H1 (cell line): ENCODE measurements around the gene CIB4. TPM values are rescaled to one million over a fixed set of nuclear protein-coding genes. Genes with fewer than 3 reads are reported as not detected.

Source experiments
- CTCF ChIA-PET: fragments of 300-600 bp; sonication (Branson Sonifier 250); formaldehyde crosslinking; loops from one replicate; lab custom pipeline; 2021; ENCODE audit not compliant: partially characterized antibody; lab: Charles Lee
- POLR2A ChIA-PET: fragments of 300-600 bp; sonication (Branson Sonifier 250); formaldehyde crosslinking; loops from one replicate; lab custom pipeline; 2021; ENCODE audit warnings: inconsistent platforms; ENCODE audit not compliant: partially characterized antibody; lab: Charles Lee
- DNase-seq, 2 experiments: peaks; one replicate each; pipeline versions ENCODE4 v3.0.0 to v3.0.0-alpha.2; 2010 to 2022; ENCODE audit warnings: low spot score in 2 of 2, low read depth in 1 of 2, mixed read lengths in 1 of 2
- FAIRE-seq: peaks from 2 replicates; lab custom pipeline; 2011; peaks lifted over from hg19 to GRCh38; lab: Jason Lieb, UNC
- H2AFZ ChIP-seq: 2 replicates; pipeline ENCODE4 v1.8.1; 2012; ENCODE audit warnings: low read length, inconsistent platforms
- H2AK5ac ChIP-seq: 2 replicates; pipeline ENCODE4 v1.6.1; 2013; ENCODE audit warnings: low read depth, low read length
- H2BK120ac ChIP-seq: replicated peaks from 2 replicates; pipeline ENCODE3; 2013; ENCODE audit warnings: low read depth, low read length, inconsistent platforms
- H2BK12ac ChIP-seq: 2 replicates; pipeline ENCODE4 v1.6.1; 2013; ENCODE audit warnings: low read depth, low read length
- H2BK15ac ChIP-seq: 2 replicates; pipeline ENCODE4 v1.6.1; 2013; ENCODE audit warnings: low read length
- H2BK20ac ChIP-seq: 2 replicates; pipeline ENCODE4 v1.6.1; 2013; ENCODE audit warnings: low read length
- H2BK5ac ChIP-seq: 2 replicates; pipeline ENCODE4 v1.6.1; 2013; ENCODE audit warnings: low read depth, low read length
- H3K14ac ChIP-seq: 2 replicates; pipeline ENCODE4 v1.6.1; 2013; ENCODE audit warnings: inconsistent platforms; ENCODE audit not compliant: insufficient read length
- H3K18ac ChIP-seq: 2 replicates; pipeline ENCODE4 v1.6.1; 2013; ENCODE audit warnings: low read length; ENCODE audit errors: extremely low read depth
- H3K23ac ChIP-seq: 2 replicates; pipeline ENCODE4 v1.6.1; 2013; ENCODE audit warnings: inconsistent platforms; ENCODE audit not compliant: insufficient read length
- H3K23me2 ChIP-seq: 2 replicates; pipeline ENCODE4 v1.6.1; 2013; ENCODE audit warnings: low read depth, low read length
- H3K27ac ChIP-seq: 2 replicates; pipeline ENCODE4 v1.6.1; 2011; ENCODE audit warnings: low read depth, low read length, inconsistent platforms
- H3K27me3 ChIP-seq, 4 experiments: replicated peaks in 1 of 4; 1 replicate in 1 of 4; 2 replicates in 3 of 4; pipeline versions ENCODE4 v1.6.1 to v1.8.1; 2011 to 2013; ENCODE audit warnings: low read length in 3 of 4, mild to moderate bottlenecking in 3 of 4, inconsistent platforms in 2 of 4, mixed read lengths in 2 of 4, moderate library complexity in 1 of 4; ENCODE audit not compliant: control insufficient read depth in 3 of 4, insufficient read depth in 3 of 4; ENCODE audit errors: extremely low read depth in 1 of 4
- H3K36me3 ChIP-seq, 4 experiments: 2 replicates each; pipeline versions ENCODE4 v1.6.1 to v1.8.1; 2011 to 2013; ENCODE audit warnings: mild to moderate bottlenecking in 4 of 4, low read length in 3 of 4, moderate library complexity in 2 of 4, control low read depth in 1 of 4, inconsistent platforms in 1 of 4; ENCODE audit not compliant: insufficient read depth in 4 of 4, control insufficient read depth in 2 of 4
- H3K4ac ChIP-seq: replicated peaks from 2 replicates; pipeline ENCODE3; 2013; ENCODE audit warnings: low read length, low read depth, mixed read lengths, inconsistent platforms; ENCODE audit not compliant: insufficient read length
- H3K4me1 ChIP-seq, 4 experiments: replicated peaks in 1 of 4; 1 replicate in 1 of 4; 2 replicates in 3 of 4; pipeline versions ENCODE4 v1.6.1 to v1.8.1; 2011 to 2013; ENCODE audit warnings: low read length in 3 of 4, inconsistent platforms in 2 of 4, mixed read lengths in 1 of 4; ENCODE audit not compliant: insufficient read depth in 4 of 4, control insufficient read depth in 3 of 4
- H3K4me2 ChIP-seq, 2 experiments: 2 replicates each; pipeline versions ENCODE4 v1.6.1 to v1.8.1; 2011 to 2013; ENCODE audit warnings: low read depth in 2 of 2, low read length in 2 of 2, control low read depth in 1 of 2, inconsistent platforms in 1 of 2, mild to moderate bottlenecking in 1 of 2; ENCODE audit not compliant: insufficient read depth in 1 of 2
- H3K4me3 ChIP-seq, 4 experiments: fragments of 200-600, 300-600 bp in 1 of 4; sonication (generic), shearing (Covaris generic), sonication (Bioruptor Twin) in 1 of 4; 2 replicates each; pipeline versions ENCODE4 v1.5.1 to v1.8.1; 2011 to 2016; ENCODE audit warnings: low read length in 4 of 4, low read depth in 3 of 4, control low read depth in 2 of 4, inconsistent platforms in 2 of 4, mild to moderate bottlenecking in 2 of 4, mixed read lengths in 1 of 4, moderate library complexity in 1 of 4; ENCODE audit not compliant: insufficient read depth in 2 of 4; ENCODE audit errors: extremely low read depth in 1 of 4
- H3K56ac ChIP-seq: replicated peaks from 2 replicates; pipeline ENCODE3; 2013; ENCODE audit warnings: low read depth, mild to moderate bottlenecking, mixed read lengths, low read length, inconsistent platforms; ENCODE audit not compliant: insufficient read length
- H3K79me1 ChIP-seq: 2 replicates; pipeline ENCODE4 v1.6.1; 2013; ENCODE audit warnings: low read depth, low read length, control low read depth
- H3K79me2 ChIP-seq, 2 experiments: 2 replicates each; pipeline versions ENCODE4 v1.6.1 to v1.8.1; 2012 to 2013; ENCODE audit warnings: low read length in 2 of 2, mild to moderate bottlenecking in 2 of 2, inconsistent platforms in 1 of 2; ENCODE audit not compliant: insufficient read depth in 2 of 2, control insufficient read depth in 1 of 2
- H3K9ac ChIP-seq, 4 experiments: replicated peaks in 1 of 4; 1 replicate in 1 of 4; 2 replicates in 3 of 4; pipeline versions ENCODE4 v1.6.1 to v1.8.1; 2011 to 2013; ENCODE audit warnings: low read depth in 3 of 4, low read length in 3 of 4, control low read depth in 2 of 4, mild to moderate bottlenecking in 2 of 4, moderate library complexity in 2 of 4, inconsistent platforms in 1 of 4; ENCODE audit errors: extremely low read depth in 1 of 4
- H3K9me3 ChIP-seq, 2 experiments: 2 replicates each; pipeline versions ENCODE4 v1.6.1 to v1.8.1; 2012 to 2013; ENCODE audit warnings: mild to moderate bottlenecking in 2 of 2, moderate library complexity in 2 of 2, control low read depth in 1 of 2, inconsistent platforms in 1 of 2, low read depth in 1 of 2, low read length in 1 of 2, mixed read lengths in 1 of 2; ENCODE audit not compliant: insufficient read depth in 2 of 2
- H4K20me1 ChIP-seq, 2 experiments: replicated peaks in 1 of 2; 2 replicates each; pipeline versions ENCODE3 to v1.8.1; 2011 to 2013; ENCODE audit warnings: inconsistent platforms in 2 of 2, low read length in 2 of 2, mild to moderate bottlenecking in 1 of 2; ENCODE audit not compliant: insufficient read depth in 2 of 2, control insufficient read depth in 1 of 2
- H4K5ac ChIP-seq: 2 replicates; pipeline ENCODE4 v1.6.1; 2013; ENCODE audit warnings: low read length, low read depth, mixed read lengths, inconsistent platforms; ENCODE audit not compliant: insufficient read length
- H4K8ac ChIP-seq: 2 replicates; pipeline ENCODE4 v1.8.0; 2013; ENCODE audit warnings: mild to moderate bottlenecking, moderate library complexity, low read length, inconsistent platforms; ENCODE audit not compliant: insufficient read depth; ENCODE audit errors: extremely low read depth
- H4K91ac ChIP-seq: replicated peaks from 2 replicates; pipeline ENCODE3; 2013; ENCODE audit warnings: low read length, mixed read lengths, inconsistent platforms; ENCODE audit not compliant: insufficient read length
- CHD2 ChIP-seq: IDR thresholded peaks from 2 replicates; pipeline ENCODE4 v1.6.1; 2012; ENCODE audit warnings: low read length, improper control_type of control experiment
- JUND ChIP-seq: IDR thresholded peaks from 2 replicates; pipeline ENCODE4 v1.6.1; 2011; ENCODE audit warnings: mild to moderate bottlenecking, improper control_type of control experiment, low read length
- RAD21 ChIP-seq, 2 experiments: IDR thresholded peaks in 1 of 2; conservative IDR thresholded peaks in 1 of 2; 2 replicates each; pipeline ENCODE4 v1.6.1; 2011; ENCODE audit warnings: low read depth in 2 of 2, low read length in 2 of 2, improper control_type of control experiment in 1 of 2, inconsistent platforms in 1 of 2, mild to moderate bottlenecking in 1 of 2, moderate library complexity in 1 of 2
- RNF2 ChIP-seq: fragments of 200-900, 300-1000 bp; sonication (generic); IDR thresholded peaks from 2 replicates; pipeline ENCODE4 v1.7.1; 2016; ENCODE audit warnings: borderline replicate concordance, low read depth, mild to moderate bottlenecking, antibody characterized with exemption, low read length; ENCODE audit not compliant: poor library complexity, severe bottlenecking; ENCODE audit errors: missing control alignments
- TCF12 ChIP-seq: IDR thresholded peaks from 2 replicates; pipeline ENCODE4 v1.6.1; 2011; ENCODE audit warnings: low read depth, mild to moderate bottlenecking, low read length
- YY1 ChIP-seq: IDR thresholded peaks from 2 replicates; pipeline ENCODE4 v1.6.1; 2011; ENCODE audit warnings: low read depth, mild to moderate bottlenecking, low read length
- WGBS, 2 experiments: shearing (Covaris generic) in 1 of 2; methylation state at CpG; one replicate each; pipeline versions ENCODE4 v1.1.6 to v1.1.7; 2013 to 2015; ENCODE audit warnings: low lambda C conversion rate in 2 of 2, mixed read lengths in 2 of 2, inconsistent platforms in 1 of 2, low coverage in 1 of 2, missing lambda C conversion rate in 1 of 2; ENCODE audit not compliant: insufficient replicate concordance in 2 of 2, insufficient coverage in 1 of 2, insufficient read length in 1 of 2; ENCODE audit errors: extremely low coverage in 1 of 2, missing lambda C conversion rate in 1 of 2; 5-methylcytosine and 5-hydroxymethylcytosine counted together
- polyA plus RNA-seq, 7 experiments: library from polyadenylated mRNA; depleted of rRNA in 3 of 7; stranded (reverse) in 5 of 7; unstranded in 2 of 7; fragments of >200 nt in 5 of 7; fragments of 200-250 nt in 2 of 7; gene quantifications; 1 replicate in 5 of 7; 2 replicates in 1 of 7; 4 replicates in 1 of 7; pipeline versions ENCODE4 v1.2.1 to v1.2.3, GENCODE V29; 2011 to 2013; ENCODE audit warnings: missing spikeins in 2 of 7, mixed read lengths in 2 of 7
- total RNA-seq: library from RNA; stranded (reverse); fragmentation: NEBNext Ultra II Directional; extraction: Animal tissue kit (Norgen Biotek cat#: 25700); gene quantifications from 2 replicates; pipeline ENCODE4 v1.2.1, GENCODE V29; 2021
- TF ChIP-seq, protein P1 (sequence below): IDR thresholded peaks from 2 replicates; pipeline ENCODE4 v1.6.1; 2011; ENCODE audit warnings: low read length, improper control_type of control experiment

Gene CIB4
- total and polyA plus RNA-seq, 2 of the 8 experiments (the other 6 are each of a cell fraction or from before 2014, with no cell fraction given) = not detected

DNA sequence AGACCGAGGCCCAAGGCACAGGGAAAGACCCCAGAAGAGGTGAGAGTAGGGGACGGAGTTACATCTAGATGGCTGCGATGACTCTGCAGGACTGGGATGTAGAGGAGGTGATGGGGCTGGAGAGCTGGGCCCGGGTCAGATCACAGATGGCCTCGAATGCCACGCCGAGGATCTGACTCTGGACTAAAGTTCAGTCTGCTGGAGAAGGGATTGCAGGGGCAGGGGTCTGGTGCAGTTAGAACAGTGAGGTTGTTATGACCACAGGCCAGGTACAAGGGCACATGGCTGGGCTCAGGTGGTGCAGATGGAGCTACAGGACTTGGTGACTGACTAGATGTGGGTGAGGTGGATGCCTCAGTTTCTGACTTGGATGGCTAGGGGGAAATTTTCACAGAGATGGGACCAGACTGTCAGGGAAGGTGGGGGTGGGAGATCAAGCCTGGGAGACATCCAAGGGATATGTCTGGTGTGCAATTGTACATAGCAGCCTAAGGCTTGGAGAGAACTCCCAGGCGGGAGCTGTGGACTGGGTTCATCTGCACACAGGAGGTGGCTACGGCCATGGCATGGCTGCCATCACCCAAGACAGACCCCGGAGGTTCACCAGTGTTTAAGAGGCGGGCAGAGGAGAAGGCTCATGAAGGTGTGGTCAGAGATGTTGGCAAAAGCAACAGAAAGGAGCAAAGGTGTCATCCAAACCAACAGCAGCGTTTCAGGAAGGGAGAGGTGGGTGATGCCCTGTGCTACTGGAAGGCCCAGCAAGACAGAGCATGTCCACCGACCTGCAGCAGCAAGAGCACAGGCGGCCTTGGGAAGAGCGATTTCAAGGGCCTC, 66.9 kb downstream of the CIB4 start:
- H3K18ac ChIP-seq = no peak overlapping the region
- no peak overlapping the region for H2AK5ac ChIP-seq
- H3K4ac ChIP-seq = no peak overlapping the region
- no peaks in the 10 kb centered on the region for H3K36me3 ChIP-seq
- DNase-seq (no peak), FAIRE-seq (no peak)
- H2BK120ac ChIP-seq = no peak overlapping the region
- ChIA-PET POLR2A (interaction anchor here (0.6 to 0.7 kb wide), 2 partner anchors 8 to 182 kb away, joined by 3 read pairs; no protein-coding TSS in a partner anchor), CTCF (interaction anchor here (0.9 to 10.9 kb wide), 10 partner anchors 11 to 349 kb away, joined by 3 to 159 read pairs (median 4); a partner anchor contains a TSS)
- H4K91ac ChIP-seq = no peak overlapping the region
- no peak overlapping the region for H2AFZ ChIP-seq
- H4K8ac ChIP-seq = no peak overlapping the region
- no peak overlapping the region for H3K4me2 ChIP-seq
- no peaks in the 10 kb centered on the region for H3K79me2 ChIP-seq
- no peak overlapping the region for H3K56ac ChIP-seq
- H3K14ac ChIP-seq = no peak overlapping the region
- TF ChIP-seq TCF12 (no peak), RAD21 (IDR thresholded peaks at IDR 0.05 in 1 of 2, conservative IDR thresholded peaks at IDR 0.05 in 1 of 2; ENCODE audit: low read depth in 2 of 2, low read length in 2 of 2) (no peak), RNF2 (no peak), YY1 (no peak), JUND (no peak), CHD2 (no peak)
- TF ChIP-seq, protein P1, sequence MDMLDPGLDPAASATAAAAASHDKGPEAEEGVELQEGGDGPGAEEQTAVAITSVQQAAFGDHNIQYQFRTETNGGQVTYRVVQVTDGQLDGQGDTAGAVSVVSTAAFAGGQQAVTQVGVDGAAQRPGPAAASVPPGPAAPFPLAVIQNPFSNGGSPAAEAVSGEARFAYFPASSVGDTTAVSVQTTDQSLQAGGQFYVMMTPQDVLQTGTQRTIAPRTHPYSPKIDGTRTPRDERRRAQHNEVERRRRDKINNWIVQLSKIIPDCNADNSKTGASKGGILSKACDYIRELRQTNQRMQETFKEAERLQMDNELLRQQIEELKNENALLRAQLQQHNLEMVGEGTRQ = no peak
- no peak overlapping the region for H3K23ac ChIP-seq
- no peaks in the 10 kb centered on the region for H3K23me2 ChIP-seq
- no peak overlapping the region for H4K5ac ChIP-seq
- H3K9me3 ChIP-seq = no peaks in the 10 kb centered on the region
- 91% methylated on average over 15 of the region's 15 CpGs; no CpG with 5 or more reads in 1 of the 2 experiments for WGBS, 2 experiments
- H3K4me3 ChIP-seq = no peak overlapping the region
- no peak overlapping the region for H3K27ac ChIP-seq
- H4K20me1 ChIP-seq = no peaks in the 10 kb centered on the region
- H2BK12ac ChIP-seq = no peak overlapping the region
- peaks cover 0 to 10% (median 5%) of the 10 kb centered on the region in 4 experiments; a peak in 5 of 7 replicates for H3K4me1 ChIP-seq
- H3K27me3 ChIP-seq = peaks cover 0 to 2% (median under 1%) of the 10 kb centered on the region in 4 experiments; a peak in 3 of 7 replicates
- H2BK20ac ChIP-seq = no peak overlapping the region
- no peaks in the 10 kb centered on the region for H3K79me1 ChIP-seq
- H2BK15ac ChIP-seq = 0 out of 2 replicates have a peak overlapping the region, but pooled peaks have one; percentile 61
- no peak overlapping the region for H3K9ac ChIP-seq
- H2BK5ac ChIP-seq = no peak overlapping the region
